Immature natural killer cell (primary cell): ENCODE data around the gene TVP23C. TPM values are rescaled to one million over a fixed set of nuclear protein-coding genes. Genes with fewer than 3 reads are reported as not detected.
A peak's percentile ranks its signal among the peaks of the same experiment; 100 is the strongest.
"Not testable (repeated sequence)": the region's sequence is repeated elsewhere in the genome, so short reads cannot be mapped to it uniquely, and the experiment has no call there.

Experiments
- DNase-seq, 3 donors: peaks; one replicate each; pipeline ENCODE4 v3.0.0; 2022; ENCODE audit warnings: mixed read lengths in 1 of 3
- H3K27ac Mint-ChIP-seq, 6 donors: one replicate each; pipeline ENCODE4 v1.8.0; 2020; ENCODE audit warnings: mixed read lengths in 6 of 6, mild to moderate bottlenecking in 5 of 6, inconsistent platforms in 4 of 6, moderate library complexity in 3 of 6
- H3K27me3 Mint-ChIP-seq, 3 donors: one replicate each; pipeline ENCODE4 v1.8.0; 2020 to 2021; ENCODE audit warnings: low read depth in 3 of 3, mild to moderate bottlenecking in 3 of 3, mixed read lengths in 3 of 3, moderate library complexity in 3 of 3, inconsistent platforms in 1 of 3
- H3K36me3 Mint-ChIP-seq, 3 donors: one replicate each; pipeline ENCODE4 v1.8.0; 2020; ENCODE audit warnings: mixed read lengths in 3 of 3, inconsistent platforms in 2 of 3, mild to moderate bottlenecking in 2 of 3
- H3K4me1 Mint-ChIP-seq, 2 donors: one replicate each; pipeline ENCODE4 v1.8.0; 2020; ENCODE audit warnings: inconsistent platforms in 2 of 2, mild to moderate bottlenecking in 2 of 2, mixed read lengths in 2 of 2, moderate library complexity in 1 of 2
- H3K4me3 Mint-ChIP-seq, 5 donors: one replicate each; pipeline ENCODE4 v1.8.0; 2020; ENCODE audit warnings: mild to moderate bottlenecking in 5 of 5, mixed read lengths in 5 of 5, inconsistent platforms in 3 of 5, moderate library complexity in 3 of 5
- H3K9me3 Mint-ChIP-seq, 6 donors: one replicate each; pipeline ENCODE4 v1.8.0; 2020; ENCODE audit warnings: mild to moderate bottlenecking in 6 of 6, mixed read lengths in 6 of 6, inconsistent platforms in 4 of 6, moderate library complexity in 3 of 6
- polyA plus RNA-seq, 3 donors: library from polyadenylated mRNA; unstranded; fragments of 300-500 nt; fragmentation: Illumina TruSeq; gene quantifications; one replicate each; pipeline ENCODE4 v1.2.3, GENCODE V29; 2021

TVP23C gene
- polyA plus RNA-seq, 3 donors from 2014 or later, result 5.1 to 7.1 (median 5.3) TPM

GRCh38 chr17:15558403-15559105 lies 4.7 kb downstream of the TVP23C start:
- H3K36me3 Mint-ChIP-seq, DNase-seq, H3K9me3 Mint-ChIP-seq, H3K4me3 Mint-ChIP-seq, H3K27me3 Mint-ChIP-seq: not testable (repeated sequence)
- Mint-ChIP-seq H3K27ac (peak overlapping the region in 1 of 6 donors; percentile 64), H3K4me1 (peaks cover 9 to 15% of the 10 kb centered on the region in 2 donors)

DNA sequence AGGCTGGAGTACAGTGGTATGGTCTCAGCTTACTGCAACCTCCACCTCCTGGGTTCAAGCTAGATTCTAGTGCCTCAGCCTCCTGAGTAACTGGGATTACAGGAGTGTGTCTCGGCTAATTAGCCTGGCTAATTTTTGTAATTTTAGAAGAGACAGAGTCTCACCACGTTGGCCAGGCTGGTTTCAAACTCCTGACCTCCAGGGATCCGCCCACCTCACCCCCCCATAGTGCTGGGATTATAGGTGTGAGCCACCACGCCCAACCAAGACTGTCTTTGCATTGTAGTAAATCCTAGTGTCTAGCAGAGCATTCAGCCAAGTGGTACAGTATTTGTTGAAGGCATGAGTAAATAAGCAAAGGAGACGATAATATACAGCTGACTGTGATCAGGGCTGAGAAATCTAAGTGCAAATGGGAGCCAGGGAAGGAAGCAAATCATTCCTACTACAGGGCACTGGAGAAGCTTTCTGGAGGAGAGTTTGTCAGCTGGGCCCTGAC lies 5.9 kb downstream of the TVP23C start:
- not testable (repeated sequence) for H3K27ac Mint-ChIP-seq, DNase-seq, H3K9me3 Mint-ChIP-seq, H3K27me3 Mint-ChIP-seq, H3K36me3 Mint-ChIP-seq, H3K4me3 Mint-ChIP-seq
- peaks cover 9 to 15% of the 10 kb centered on the region in 2 donors for H3K4me1 Mint-ChIP-seq

GRCh38 chr17:15552932-15553331 lies 10.4 kb downstream of the TVP23C start:
- H3K27me3 Mint-ChIP-seq, H3K36me3 Mint-ChIP-seq, H3K4me3 Mint-ChIP-seq, H3K9me3 Mint-ChIP-seq, H3K4me1 Mint-ChIP-seq, DNase-seq, H3K27ac Mint-ChIP-seq: not testable (repeated sequence)

DNA sequence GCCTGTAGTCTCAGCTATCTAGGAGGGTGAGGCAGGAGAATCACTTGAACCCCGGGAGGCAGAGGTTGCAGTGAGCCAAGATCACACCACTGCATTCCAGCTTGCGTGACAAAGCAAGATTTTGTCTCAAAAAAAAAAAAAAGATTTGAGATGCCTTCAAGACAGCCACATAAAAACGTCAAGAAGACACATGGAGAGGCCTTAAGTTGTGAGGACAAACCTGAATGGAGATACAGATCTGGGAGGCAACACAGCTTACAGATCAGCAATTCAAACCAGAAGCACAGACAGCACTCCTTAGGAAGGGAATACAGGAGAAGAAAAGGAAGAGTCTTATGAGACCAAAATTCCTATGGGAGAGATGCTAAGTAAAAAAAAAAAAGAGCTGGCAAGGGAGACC lies 13.7 kb downstream of the TVP23C start:
- not testable (repeated sequence) for DNase-seq, H3K4me3 Mint-ChIP-seq, H3K9me3 Mint-ChIP-seq, H3K4me1 Mint-ChIP-seq, H3K27me3 Mint-ChIP-seq
- Mint-ChIP-seq H3K36me3 (peaks cover 0 to 18% (median 7%) of the 10 kb centered on the region in 3 donors), H3K27ac (peak overlapping the region in 1 of 6 donors; percentile 5)

- peaks cover 0 to 26% (median 7%) of the 10 kb centered on the region in 3 donors for H3K36me3 Mint-ChIP-seq
- H3K4me1 Mint-ChIP-seq, H3K27ac Mint-ChIP-seq, H3K27me3 Mint-ChIP-seq, H3K4me3 Mint-ChIP-seq, H3K9me3 Mint-ChIP-seq, DNase-seq: not testable (repeated sequence)
These were observed 16.7 kb downstream of the TVP23C start for GRCh38 chr17:15546604-15547003.

DNA sequence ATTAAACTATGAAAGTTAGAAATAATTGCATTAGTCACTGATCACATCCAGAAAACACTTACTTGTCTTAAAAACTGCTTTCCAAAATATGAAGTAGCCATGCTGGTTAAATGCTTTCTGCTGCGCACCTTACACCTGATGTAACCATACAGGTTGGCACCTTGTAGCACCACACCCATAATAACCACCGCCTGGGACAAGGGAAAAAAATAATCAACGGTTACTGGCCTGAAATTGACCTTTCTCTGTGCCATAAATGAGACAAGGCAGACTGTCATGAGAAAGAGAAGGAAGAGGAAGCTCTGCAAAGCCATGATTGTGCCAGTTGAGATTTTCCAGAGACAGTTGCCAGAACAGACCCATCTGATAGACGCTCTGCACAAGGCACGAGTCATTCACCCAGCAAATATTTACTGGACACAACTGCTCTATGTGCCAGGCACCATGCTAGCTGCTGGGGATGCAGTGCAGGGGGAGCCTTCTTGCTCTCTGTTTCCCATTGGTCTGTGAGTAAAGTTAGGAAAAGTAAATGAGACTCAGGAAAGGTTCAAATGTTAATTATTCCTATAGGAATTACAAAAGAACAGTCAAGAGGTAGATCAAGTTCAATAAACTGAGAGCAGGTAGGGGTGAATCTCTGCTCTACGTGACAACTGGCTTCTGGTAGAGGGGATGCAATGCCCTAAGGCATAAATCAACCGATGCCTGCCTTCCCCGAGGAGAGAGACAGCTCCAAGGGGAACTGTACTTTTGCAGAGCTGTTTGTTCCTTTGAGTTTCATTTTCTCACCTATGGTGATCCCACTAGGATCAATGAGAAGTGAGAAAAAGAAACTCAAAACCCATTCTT lies 22.7 kb downstream of the TVP23C start:
- H3K4me1 Mint-ChIP-seq, DNase-seq, H3K4me3 Mint-ChIP-seq, H3K27ac Mint-ChIP-seq, H3K9me3 Mint-ChIP-seq, H3K27me3 Mint-ChIP-seq: not testable (repeated sequence)
- peaks cover 0 to 23% (median 7%) of the 10 kb centered on the region in 3 donors for H3K36me3 Mint-ChIP-seq

DNA sequence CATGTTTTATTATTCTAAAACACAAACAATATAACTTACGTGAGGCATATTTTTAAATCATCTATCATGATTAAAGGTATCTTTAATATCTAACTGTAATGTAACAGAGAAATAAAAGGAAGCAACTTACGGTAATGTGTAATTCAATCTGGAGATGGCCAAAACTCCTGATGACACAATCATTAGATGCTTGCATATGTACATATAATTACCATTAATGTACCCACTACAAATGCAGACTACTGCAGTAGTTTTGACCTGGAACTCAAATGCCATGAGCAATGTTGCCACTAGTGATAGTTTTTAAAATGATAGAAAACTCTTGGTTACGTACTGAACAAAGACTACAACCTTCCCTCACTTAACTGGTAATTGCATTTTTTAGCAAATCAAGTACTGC lies 30.2 kb downstream of the TVP23C start:
- not testable (repeated sequence) for DNase-seq, H3K27me3 Mint-ChIP-seq, H3K9me3 Mint-ChIP-seq, H3K4me3 Mint-ChIP-seq, H3K4me1 Mint-ChIP-seq, H3K27ac Mint-ChIP-seq
- peaks cover 4 to 16% (median 8%) of the 10 kb centered on the region in 3 donors for H3K36me3 Mint-ChIP-seq

- not testable (repeated sequence) for H3K27ac Mint-ChIP-seq, H3K4me3 Mint-ChIP-seq, H3K27me3 Mint-ChIP-seq, H3K36me3 Mint-ChIP-seq, H3K4me1 Mint-ChIP-seq, H3K9me3 Mint-ChIP-seq
- peak in 2 of 3 donors; percentile 10 to 16 for DNase-seq
These were observed 36.7 kb downstream of the TVP23C start for GRCh38 chr17:15526292-15527218.

DNA sequence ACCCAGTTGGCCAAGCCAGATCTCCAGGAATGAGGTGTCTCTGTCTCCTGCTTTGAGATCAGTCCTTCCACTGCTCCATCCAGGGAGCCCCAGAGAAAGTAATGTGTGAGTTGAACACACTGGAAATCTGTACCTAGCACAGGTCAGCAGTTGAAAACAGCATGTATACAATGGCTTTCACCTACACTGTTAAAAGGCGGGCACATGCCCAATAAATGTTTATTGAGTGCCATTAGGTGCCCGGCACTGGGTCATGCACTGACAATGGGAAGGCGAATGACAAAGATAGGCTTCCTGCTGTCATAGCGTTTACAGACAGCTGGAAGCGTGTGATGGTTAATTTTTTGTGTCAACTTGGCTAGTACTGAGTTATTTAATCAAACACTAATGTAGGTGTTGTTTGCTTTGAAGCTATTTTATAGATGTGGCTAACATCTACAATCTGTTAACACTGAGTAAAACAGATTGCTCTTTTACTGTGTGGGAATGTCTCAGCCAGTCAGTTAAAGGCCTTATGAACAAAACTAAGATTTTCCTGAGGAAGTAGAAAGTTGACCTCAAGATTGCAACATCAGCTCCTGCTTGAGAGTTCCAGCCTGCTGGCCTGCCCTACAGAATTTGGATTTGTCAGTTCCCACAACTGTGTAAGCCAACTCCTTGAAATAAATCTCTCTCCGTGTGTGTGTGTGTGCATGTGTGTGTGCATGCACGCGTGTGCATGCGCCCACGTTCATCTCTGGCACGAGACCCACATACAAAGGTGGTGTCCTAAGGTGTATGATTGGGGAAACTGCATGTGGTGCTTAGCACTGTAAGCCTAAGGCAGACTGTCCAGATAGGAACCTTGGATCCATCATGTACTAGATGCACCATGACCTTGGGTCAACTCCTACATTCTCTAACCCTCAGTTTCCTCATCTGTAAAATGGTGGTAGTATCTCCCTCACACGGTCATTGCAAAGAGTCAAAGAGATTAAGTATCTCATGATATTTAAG lies 38.0 kb downstream of the TVP23C start:
- not testable (repeated sequence) for H3K4me3 Mint-ChIP-seq, H3K27me3 Mint-ChIP-seq, H3K36me3 Mint-ChIP-seq, DNase-seq, H3K4me1 Mint-ChIP-seq, H3K27ac Mint-ChIP-seq, H3K9me3 Mint-ChIP-seq

DNA sequence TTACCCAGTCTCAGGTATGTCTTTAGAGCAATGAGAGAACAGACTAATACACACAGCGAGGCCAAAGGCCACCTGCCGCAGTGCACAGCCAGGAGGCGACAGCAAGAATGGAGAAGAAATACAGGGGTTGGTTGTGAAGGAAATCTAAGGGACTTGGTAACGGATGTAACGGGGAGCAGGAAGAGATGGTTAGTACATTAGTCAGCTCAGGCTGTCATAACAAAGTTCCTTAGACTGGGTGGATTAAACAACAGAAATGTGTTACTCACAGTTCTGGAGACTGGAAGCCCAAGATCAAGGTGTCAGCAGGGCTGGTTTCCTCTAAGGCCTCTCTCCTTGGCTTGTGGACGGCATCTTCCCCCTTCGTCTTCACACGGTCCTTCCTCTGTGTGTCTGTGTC lies 47.1 kb downstream of the TVP23C start:
- no peak for DNase-seq
- H3K4me1 Mint-ChIP-seq, result peaks cover 2 to 6% of the 10 kb centered on the region in 2 donors
- H3K36me3 Mint-ChIP-seq, result peaks cover 29 to 39% (median 31%) of the 10 kb centered on the region in 3 donors
- no peak overlapping the region for H3K4me3 Mint-ChIP-seq
- H3K9me3 Mint-ChIP-seq, result no peaks in the 10 kb centered on the region
- peaks cover 0 to 3% (median 0%) of the 10 kb centered on the region in 3 donors for H3K27me3 Mint-ChIP-seq
- no peak overlapping the region for H3K27ac Mint-ChIP-seq

DNA sequence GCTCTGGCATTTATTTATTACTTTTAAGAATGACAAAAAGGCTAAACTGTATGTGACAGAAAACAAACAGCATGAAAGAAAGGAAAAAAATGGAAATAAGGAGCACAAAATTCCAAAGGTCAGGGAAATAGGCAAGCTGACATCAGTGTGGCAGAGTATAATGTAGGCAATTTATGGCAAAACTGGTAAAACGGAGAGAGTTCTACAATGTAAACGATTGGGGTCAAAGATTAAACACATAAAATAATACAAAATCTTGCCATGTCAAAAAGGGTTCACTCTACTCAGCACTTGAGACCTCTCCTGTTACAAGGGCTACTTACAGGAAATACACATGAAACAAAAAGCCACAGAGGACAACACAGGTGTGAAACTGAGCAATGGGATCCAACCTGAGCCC lies 48.8 kb downstream of the TVP23C start:
- Mint-ChIP-seq H3K27me3 (peaks cover 0 to 3% (median 0%) of the 10 kb centered on the region in 3 donors), H3K36me3 (peaks cover 35 to 42% (median 38%) of the 10 kb centered on the region in 3 donors), H3K9me3 (no peaks in the 10 kb centered on the region), H3K27ac (no peak overlapping the region), H3K4me1 (peaks cover 2 to 6% of the 10 kb centered on the region in 2 donors), H3K4me3 (no peak overlapping the region)
- DNase-seq, result no peak

- Mint-ChIP-seq H3K4me3 (no peak overlapping the region), H3K36me3 (peaks cover 36 to 39% (median 37%) of the 10 kb centered on the region in 3 donors), H3K9me3 (no peaks in the 10 kb centered on the region), H3K4me1 (peaks cover 2 to 6% of the 10 kb centered on the region in 2 donors), H3K27ac (peak overlapping the region in 1 of 6 donors; percentile 31), H3K27me3 (peaks cover 0 to 3% (median 0%) of the 10 kb centered on the region in 3 donors)
- DNase-seq, result no peak
These were observed 49.3 kb downstream of the TVP23C start for GRCh38 chr17:15513856-15514459.
